GM19351 (cell line): Measurements from ENCODE around the gene COX17.

Experiments used
- ATAC-seq: cut with Tn5 transposase; IDR thresholded peaks from one replicate; pipeline ENCODE4 v1.9.1; 2021; ENCODE audit warnings: mild to moderate bottlenecking, moderate library complexity; ENCODE audit not compliant: unreplicated experiment

COX17 gene

GRCh38 chr3:119647171-119647570 lies 30.0 kb downstream of the COX17 start:
- ATAC-seq = no peak

- no peak for ATAC-seq
Observed at GRCh38 chr3:119645813-119646212, 31.4 kb downstream of the COX17 start.

- ATAC-seq = no peak
Observed at GRCh38 chr3:119644481-119644880, 32.7 kb downstream of the COX17 start.

GRCh38 chr3:119643528-119643927 lies 33.7 kb downstream of the COX17 start:
- no peak for ATAC-seq

- ATAC-seq = no peak
Observed at GRCh38 chr3:119642746-119643473, 34.3 kb downstream of the COX17 start.

- no peak for ATAC-seq
Observed at GRCh38 chr3:119641416-119641815, 35.8 kb downstream of the COX17 start.

GRCh38 chr3:119639494-119640350 lies 37.5 kb downstream of the COX17 start:
- no peak for ATAC-seq

- peak; percentile 32 for ATAC-seq
Observed at GRCh38 chr3:119637679-119638477, 39.3 kb downstream of the COX17 start.

GRCh38 chr3:119636891-119637611 lies 40.2 kb downstream of the COX17 start:
- ATAC-seq = no peak

GRCh38 chr3:119636249-119636648 lies 41.0 kb downstream of the COX17 start:
- ATAC-seq = no peak

- ATAC-seq = no peak
Observed at GRCh38 chr3:119635719-119636118, 41.5 kb downstream of the COX17 start.

- ATAC-seq = no peak
Observed at GRCh38 chr3:119632829-119633228, 44.4 kb downstream of the COX17 start.

GRCh38 chr3:119632216-119632615 lies 45.0 kb downstream of the COX17 start:
- ATAC-seq = no peak

- ATAC-seq = no peak
Observed at GRCh38 chr3:119631516-119631915, 45.7 kb downstream of the COX17 start.

GRCh38 chr3:119630880-119631329 lies 46.3 kb downstream of the COX17 start:
- no peak for ATAC-seq

- ATAC-seq = no peak
Observed at GRCh38 chr3:119630128-119630879, 46.9 kb downstream of the COX17 start.

- ATAC-seq = peak; percentile 34
Observed at GRCh38 chr3:119628816-119629445, 48.3 kb downstream of the COX17 start.

- ATAC-seq = peak; percentile 55
Observed at GRCh38 chr3:119628390-119628789, 48.8 kb downstream of the COX17 start.

GRCh38 chr3:119627461-119627860 lies 49.7 kb downstream of the COX17 start:
- ATAC-seq = peak; percentile 41
